H1 (cell line): ENCODE results near the gene ENPP3. TPM values are rescaled to one million over a fixed set of nuclear protein-coding genes. Genes with fewer than 3 reads are reported as not detected.

Experiments used
- CTCF ChIA-PET: fragments of 300-600 bp; sonication (Branson Sonifier 250); formaldehyde crosslinking; loops from one replicate; lab custom pipeline; 2021; ENCODE audit not compliant: partially characterized antibody; lab: Charles Lee
- POLR2A ChIA-PET: fragments of 300-600 bp; sonication (Branson Sonifier 250); formaldehyde crosslinking; loops from one replicate; lab custom pipeline; 2021; ENCODE audit warnings: inconsistent platforms; ENCODE audit not compliant: partially characterized antibody; lab: Charles Lee
- DNase-seq, 2 experiments: peaks; one replicate each; pipeline versions ENCODE4 v3.0.0 to v3.0.0-alpha.2; 2010 to 2022; ENCODE audit warnings: low spot score in 2 of 2, low read depth in 1 of 2, mixed read lengths in 1 of 2
- FAIRE-seq: peaks from 2 replicates; lab custom pipeline; 2011; peaks lifted over from hg19 to GRCh38; lab: Jason Lieb, UNC
- H2AFZ ChIP-seq: 2 replicates; pipeline ENCODE4 v1.8.1; 2012; ENCODE audit warnings: low read length, inconsistent platforms
- H2AK5ac ChIP-seq: 2 replicates; pipeline ENCODE4 v1.6.1; 2013; ENCODE audit warnings: low read depth, low read length
- H2BK120ac ChIP-seq: replicated peaks from 2 replicates; pipeline ENCODE3; 2013; ENCODE audit warnings: low read depth, low read length, inconsistent platforms
- H2BK12ac ChIP-seq: 2 replicates; pipeline ENCODE4 v1.6.1; 2013; ENCODE audit warnings: low read depth, low read length
- H2BK15ac ChIP-seq: 2 replicates; pipeline ENCODE4 v1.6.1; 2013; ENCODE audit warnings: low read length
- H2BK20ac ChIP-seq: 2 replicates; pipeline ENCODE4 v1.6.1; 2013; ENCODE audit warnings: low read length
- H2BK5ac ChIP-seq: 2 replicates; pipeline ENCODE4 v1.6.1; 2013; ENCODE audit warnings: low read depth, low read length
- H3K14ac ChIP-seq: 2 replicates; pipeline ENCODE4 v1.6.1; 2013; ENCODE audit warnings: inconsistent platforms; ENCODE audit not compliant: insufficient read length
- H3K18ac ChIP-seq: 2 replicates; pipeline ENCODE4 v1.6.1; 2013; ENCODE audit warnings: low read length; ENCODE audit errors: extremely low read depth
- H3K23ac ChIP-seq: 2 replicates; pipeline ENCODE4 v1.6.1; 2013; ENCODE audit warnings: inconsistent platforms; ENCODE audit not compliant: insufficient read length
- H3K23me2 ChIP-seq: 2 replicates; pipeline ENCODE4 v1.6.1; 2013; ENCODE audit warnings: low read depth, low read length
- H3K27ac ChIP-seq: 2 replicates; pipeline ENCODE4 v1.6.1; 2011; ENCODE audit warnings: low read depth, low read length, inconsistent platforms
- H3K27me3 ChIP-seq, 4 experiments: replicated peaks in 1 of 4; 1 replicate in 1 of 4; 2 replicates in 3 of 4; pipeline versions ENCODE4 v1.6.1 to v1.8.1; 2011 to 2013; ENCODE audit warnings: low read length in 3 of 4, mild to moderate bottlenecking in 3 of 4, inconsistent platforms in 2 of 4, mixed read lengths in 2 of 4, moderate library complexity in 1 of 4; ENCODE audit not compliant: control insufficient read depth in 3 of 4, insufficient read depth in 3 of 4; ENCODE audit errors: extremely low read depth in 1 of 4
- H3K36me3 ChIP-seq, 4 experiments: 2 replicates each; pipeline versions ENCODE4 v1.6.1 to v1.8.1; 2011 to 2013; ENCODE audit warnings: mild to moderate bottlenecking in 4 of 4, low read length in 3 of 4, moderate library complexity in 2 of 4, control low read depth in 1 of 4, inconsistent platforms in 1 of 4; ENCODE audit not compliant: insufficient read depth in 4 of 4, control insufficient read depth in 2 of 4
- H3K4ac ChIP-seq: replicated peaks from 2 replicates; pipeline ENCODE3; 2013; ENCODE audit warnings: low read length, low read depth, mixed read lengths, inconsistent platforms; ENCODE audit not compliant: insufficient read length
- H3K4me1 ChIP-seq, 4 experiments: replicated peaks in 1 of 4; 1 replicate in 1 of 4; 2 replicates in 3 of 4; pipeline versions ENCODE4 v1.6.1 to v1.8.1; 2011 to 2013; ENCODE audit warnings: low read length in 3 of 4, inconsistent platforms in 2 of 4, mixed read lengths in 1 of 4; ENCODE audit not compliant: insufficient read depth in 4 of 4, control insufficient read depth in 3 of 4
- H3K4me2 ChIP-seq, 2 experiments: 2 replicates each; pipeline versions ENCODE4 v1.6.1 to v1.8.1; 2011 to 2013; ENCODE audit warnings: low read depth in 2 of 2, low read length in 2 of 2, control low read depth in 1 of 2, inconsistent platforms in 1 of 2, mild to moderate bottlenecking in 1 of 2; ENCODE audit not compliant: insufficient read depth in 1 of 2
- H3K4me3 ChIP-seq, 4 experiments: fragments of 200-600, 300-600 bp in 1 of 4; sonication (generic), shearing (Covaris generic), sonication (Bioruptor Twin) in 1 of 4; 2 replicates each; pipeline versions ENCODE4 v1.5.1 to v1.8.1; 2011 to 2016; ENCODE audit warnings: low read length in 4 of 4, low read depth in 3 of 4, control low read depth in 2 of 4, inconsistent platforms in 2 of 4, mild to moderate bottlenecking in 2 of 4, mixed read lengths in 1 of 4, moderate library complexity in 1 of 4; ENCODE audit not compliant: insufficient read depth in 2 of 4; ENCODE audit errors: extremely low read depth in 1 of 4
- H3K56ac ChIP-seq: replicated peaks from 2 replicates; pipeline ENCODE3; 2013; ENCODE audit warnings: low read depth, mild to moderate bottlenecking, mixed read lengths, low read length, inconsistent platforms; ENCODE audit not compliant: insufficient read length
- H3K79me1 ChIP-seq: 2 replicates; pipeline ENCODE4 v1.6.1; 2013; ENCODE audit warnings: low read depth, low read length, control low read depth
- H3K79me2 ChIP-seq, 2 experiments: 2 replicates each; pipeline versions ENCODE4 v1.6.1 to v1.8.1; 2012 to 2013; ENCODE audit warnings: low read length in 2 of 2, mild to moderate bottlenecking in 2 of 2, inconsistent platforms in 1 of 2; ENCODE audit not compliant: insufficient read depth in 2 of 2, control insufficient read depth in 1 of 2
- H3K9ac ChIP-seq, 4 experiments: replicated peaks in 1 of 4; 1 replicate in 1 of 4; 2 replicates in 3 of 4; pipeline versions ENCODE4 v1.6.1 to v1.8.1; 2011 to 2013; ENCODE audit warnings: low read depth in 3 of 4, low read length in 3 of 4, control low read depth in 2 of 4, mild to moderate bottlenecking in 2 of 4, moderate library complexity in 2 of 4, inconsistent platforms in 1 of 4; ENCODE audit errors: extremely low read depth in 1 of 4
- H3K9me3 ChIP-seq, 2 experiments: 2 replicates each; pipeline versions ENCODE4 v1.6.1 to v1.8.1; 2012 to 2013; ENCODE audit warnings: mild to moderate bottlenecking in 2 of 2, moderate library complexity in 2 of 2, control low read depth in 1 of 2, inconsistent platforms in 1 of 2, low read depth in 1 of 2, low read length in 1 of 2, mixed read lengths in 1 of 2; ENCODE audit not compliant: insufficient read depth in 2 of 2
- H4K20me1 ChIP-seq, 2 experiments: replicated peaks in 1 of 2; 2 replicates each; pipeline versions ENCODE3 to v1.8.1; 2011 to 2013; ENCODE audit warnings: inconsistent platforms in 2 of 2, low read length in 2 of 2, mild to moderate bottlenecking in 1 of 2; ENCODE audit not compliant: insufficient read depth in 2 of 2, control insufficient read depth in 1 of 2
- H4K5ac ChIP-seq: 2 replicates; pipeline ENCODE4 v1.6.1; 2013; ENCODE audit warnings: low read length, low read depth, mixed read lengths, inconsistent platforms; ENCODE audit not compliant: insufficient read length
- H4K8ac ChIP-seq: 2 replicates; pipeline ENCODE4 v1.8.0; 2013; ENCODE audit warnings: mild to moderate bottlenecking, moderate library complexity, low read length, inconsistent platforms; ENCODE audit not compliant: insufficient read depth; ENCODE audit errors: extremely low read depth
- H4K91ac ChIP-seq: replicated peaks from 2 replicates; pipeline ENCODE3; 2013; ENCODE audit warnings: low read length, mixed read lengths, inconsistent platforms; ENCODE audit not compliant: insufficient read length
- CREB1 ChIP-seq: IDR thresholded peaks from 2 replicates; pipeline ENCODE4 v1.6.1; 2012; ENCODE audit warnings: inconsistent platforms
- EP300 ChIP-seq, 2 experiments: IDR thresholded peaks; 1 replicate in 1 of 2; 2 replicates in 1 of 2; pipeline ENCODE4 v1.6.1; 2011 to 2012; ENCODE audit warnings: low read depth in 2 of 2, low read length in 2 of 2, mild to moderate bottlenecking in 2 of 2, borderline replicate concordance in 1 of 2, inconsistent platforms in 1 of 2, moderate library complexity in 1 of 2
- KDM4A ChIP-seq: IDR thresholded peaks from one replicate; pipeline ENCODE4 v1.7.1; 2012; ENCODE audit warnings: low read depth, mild to moderate bottlenecking, moderate library complexity, low read length, inconsistent platforms; ENCODE audit not compliant: severe bottlenecking
- PHF8 ChIP-seq: fragments of 200-600 bp; sonication (generic); conservative IDR thresholded peaks from 2 replicates; pipeline ENCODE4 v1.7.1; 2012; ENCODE audit warnings: low read depth, mild to moderate bottlenecking, inconsistent platforms, low read length, moderate library complexity
- RFX5 ChIP-seq: IDR thresholded peaks from 2 replicates; pipeline ENCODE4 v1.6.1; 2011; ENCODE audit warnings: low read depth, low read length, improper control_type of control experiment, borderline replicate concordance
- SIX5 ChIP-seq: IDR thresholded peaks from 2 replicates; pipeline ENCODE4 v1.6.1; 2011; ENCODE audit warnings: mild to moderate bottlenecking, low read depth, low read length
- SP1 ChIP-seq: IDR thresholded peaks from 2 replicates; pipeline ENCODE4 v1.6.1; 2011; ENCODE audit warnings: low read depth, low read length
- SRF ChIP-seq: IDR thresholded peaks from 2 replicates; pipeline ENCODE4 v1.6.1; 2011; ENCODE audit warnings: mild to moderate bottlenecking, low read depth, low read length, moderate library complexity
- YY1 ChIP-seq: IDR thresholded peaks from 2 replicates; pipeline ENCODE4 v1.6.1; 2011; ENCODE audit warnings: low read depth, mild to moderate bottlenecking, low read length
- WGBS, 2 experiments: shearing (Covaris generic) in 1 of 2; methylation state at CpG; one replicate each; pipeline versions ENCODE4 v1.1.6 to v1.1.7; 2013 to 2015; ENCODE audit warnings: low lambda C conversion rate in 2 of 2, mixed read lengths in 2 of 2, inconsistent platforms in 1 of 2, low coverage in 1 of 2, missing lambda C conversion rate in 1 of 2; ENCODE audit not compliant: insufficient replicate concordance in 2 of 2, insufficient coverage in 1 of 2, insufficient read length in 1 of 2; ENCODE audit errors: extremely low coverage in 1 of 2, missing lambda C conversion rate in 1 of 2; 5-methylcytosine and 5-hydroxymethylcytosine counted together
- polyA plus RNA-seq, 7 experiments: library from polyadenylated mRNA; depleted of rRNA in 3 of 7; stranded (reverse) in 5 of 7; unstranded in 2 of 7; fragments of >200 nt in 5 of 7; fragments of 200-250 nt in 2 of 7; gene quantifications; 1 replicate in 5 of 7; 2 replicates in 1 of 7; 4 replicates in 1 of 7; pipeline versions ENCODE4 v1.2.1 to v1.2.3, GENCODE V29; 2011 to 2013; ENCODE audit warnings: missing spikeins in 2 of 7, mixed read lengths in 2 of 7
- total RNA-seq: library from RNA; stranded (reverse); fragmentation: NEBNext Ultra II Directional; extraction: Animal tissue kit (Norgen Biotek cat#: 25700); gene quantifications from 2 replicates; pipeline ENCODE4 v1.2.1, GENCODE V29; 2021
- TF ChIP-seq, protein P1 (sequence below), 3 experiments: IDR thresholded peaks; 1 replicate in 2 of 3; 2 replicates in 1 of 3; pipeline versions ENCODE4 v1.5.1 to v1.6.1; 2011; ENCODE audit warnings: low read length in 3 of 3, mild to moderate bottlenecking in 3 of 3, inconsistent platforms in 2 of 3, low read depth in 1 of 3, moderate library complexity in 1 of 3; ENCODE audit not compliant: insufficient read depth in 1 of 3; ENCODE audit errors: control extremely low read depth in 1 of 3
- TF ChIP-seq, protein P2 (sequence below): IDR thresholded peaks from 2 replicates; pipeline ENCODE4 v1.6.1; 2011; ENCODE audit warnings: low read depth, mild to moderate bottlenecking, low read length; ENCODE audit not compliant: insufficient read depth

ENPP3 gene
- total and polyA plus RNA-seq, 2 of the 8 experiments (the other 6 are each of a cell fraction or from before 2014, with no cell fraction given): 0.11 TPM; not detected in 1

DNA sequence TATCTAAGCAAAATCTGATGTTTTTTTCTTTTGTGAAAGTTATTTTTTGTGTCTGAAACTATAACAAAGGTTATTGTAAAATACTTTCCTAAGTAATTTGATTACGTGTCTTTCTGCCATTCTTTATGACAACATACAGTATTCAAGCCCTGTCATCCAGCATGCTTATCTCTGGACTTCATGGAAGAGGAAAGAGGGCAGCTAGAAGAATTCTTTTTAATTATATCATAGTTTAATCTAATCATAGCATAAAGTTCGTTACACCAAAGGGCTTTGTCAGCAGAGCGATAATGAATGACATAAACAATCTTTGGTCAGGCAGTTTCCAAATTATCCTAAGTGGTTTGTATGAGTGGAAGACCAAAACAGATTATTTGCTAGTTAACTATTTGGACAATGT, 3.5 kb downstream of the ENPP3 start:
- no peak for FAIRE-seq
- Histone ChIP-seq H3K18ac (no peak overlapping the region), H3K56ac (no peak overlapping the region), H3K14ac (no peak overlapping the region), H2BK12ac (no peak overlapping the region), H3K23me2 (peaks cover 2% of the 10 kb centered on the region; the same call in 1 of the 2 replicates), H2BK120ac (no peak overlapping the region), H4K91ac (no peak overlapping the region), H2BK20ac (no peak overlapping the region), H3K79me2 (no peaks in the 10 kb centered on the region), H3K4me2 (no peak overlapping the region), H4K20me1 (no peaks in the 10 kb centered on the region), H4K8ac (no peak overlapping the region), H4K5ac (no peak overlapping the region), H3K36me3 (no peaks in the 10 kb centered on the region), H3K27me3 (no peaks in the 10 kb centered on the region), H3K4me1 (no peaks in the 10 kb centered on the region), H3K9me3 (no peaks in the 10 kb centered on the region), H3K27ac (no peak overlapping the region), H3K79me1 (no peaks in the 10 kb centered on the region), H2AFZ (no peak overlapping the region), H2AK5ac (no peak overlapping the region), H2BK15ac (no peak overlapping the region), H3K9ac (no peak overlapping the region), H3K4me3 (no peak overlapping the region), H2BK5ac (no peak overlapping the region), H3K23ac (no peak overlapping the region), H3K4ac (no peak overlapping the region)
- no peak for DNase-seq
- ChIA-PET CTCF (interaction anchor here (1.1 to 5.4 kb wide), 2 partner anchors 8 to 12 kb away, joined by 3 to 41 read pairs; partner anchors contain the start of gene MED23), POLR2A (no interaction called here)
- WGBS, 2 experiments: 91% methylated on average over 3 of the region's 3 CpGs; no CpG with 5 or more reads in 1 of the 2 experiments
- TF ChIP-seq PHF8 (no peak), CREB1 (no peak), EP300 (IDR thresholded peaks at IDR 0.05; ENCODE audit: borderline replicate concordance in 1 of 2, low read depth in 2 of 2, low read length in 2 of 2) (no peak), SRF (no peak), SP1 (no peak), YY1 (no peak), RFX5 (no peak), SIX5 (no peak), KDM4A (no peak)
- TF ChIP-seq, protein P1, sequence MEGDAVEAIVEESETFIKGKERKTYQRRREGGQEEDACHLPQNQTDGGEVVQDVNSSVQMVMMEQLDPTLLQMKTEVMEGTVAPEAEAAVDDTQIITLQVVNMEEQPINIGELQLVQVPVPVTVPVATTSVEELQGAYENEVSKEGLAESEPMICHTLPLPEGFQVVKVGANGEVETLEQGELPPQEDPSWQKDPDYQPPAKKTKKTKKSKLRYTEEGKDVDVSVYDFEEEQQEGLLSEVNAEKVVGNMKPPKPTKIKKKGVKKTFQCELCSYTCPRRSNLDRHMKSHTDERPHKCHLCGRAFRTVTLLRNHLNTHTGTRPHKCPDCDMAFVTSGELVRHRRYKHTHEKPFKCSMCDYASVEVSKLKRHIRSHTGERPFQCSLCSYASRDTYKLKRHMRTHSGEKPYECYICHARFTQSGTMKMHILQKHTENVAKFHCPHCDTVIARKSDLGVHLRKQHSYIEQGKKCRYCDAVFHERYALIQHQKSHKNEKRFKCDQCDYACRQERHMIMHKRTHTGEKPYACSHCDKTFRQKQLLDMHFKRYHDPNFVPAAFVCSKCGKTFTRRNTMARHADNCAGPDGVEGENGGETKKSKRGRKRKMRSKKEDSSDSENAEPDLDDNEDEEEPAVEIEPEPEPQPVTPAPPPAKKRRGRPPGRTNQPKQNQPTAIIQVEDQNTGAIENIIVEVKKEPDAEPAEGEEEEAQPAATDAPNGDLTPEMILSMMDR (IDR thresholded peaks at IDR 0.05; ENCODE audit: control extremely low read depth in 1 of 3, insufficient read depth in 1 of 3, low read depth in 1 of 3, low read length in 3 of 3): no peak
- TF ChIP-seq, protein P2, sequence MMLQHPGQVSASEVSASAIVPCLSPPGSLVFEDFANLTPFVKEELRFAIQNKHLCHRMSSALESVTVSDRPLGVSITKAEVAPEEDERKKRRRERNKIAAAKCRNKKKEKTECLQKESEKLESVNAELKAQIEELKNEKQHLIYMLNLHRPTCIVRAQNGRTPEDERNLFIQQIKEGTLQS: no peak
